GM19463 (cell line): ENCODE results near the gene PIEZO2.
"Not testable (repeated sequence)": the region's sequence is repeated elsewhere in the genome, so short reads cannot be mapped to it uniquely, and the experiment has no call there.

Source experiments
- ATAC-seq: cut with Tn5 transposase; IDR thresholded peaks from one replicate; pipeline ENCODE4 v1.9.1; 2021; ENCODE audit warnings: mild to moderate bottlenecking, moderate library complexity; ENCODE audit not compliant: unreplicated experiment

PIEZO2 gene

GRCh38 chr18:10659594-10659993 is 489.8 kb downstream of the PIEZO2 start:
- no peak for ATAC-seq

DNA sequence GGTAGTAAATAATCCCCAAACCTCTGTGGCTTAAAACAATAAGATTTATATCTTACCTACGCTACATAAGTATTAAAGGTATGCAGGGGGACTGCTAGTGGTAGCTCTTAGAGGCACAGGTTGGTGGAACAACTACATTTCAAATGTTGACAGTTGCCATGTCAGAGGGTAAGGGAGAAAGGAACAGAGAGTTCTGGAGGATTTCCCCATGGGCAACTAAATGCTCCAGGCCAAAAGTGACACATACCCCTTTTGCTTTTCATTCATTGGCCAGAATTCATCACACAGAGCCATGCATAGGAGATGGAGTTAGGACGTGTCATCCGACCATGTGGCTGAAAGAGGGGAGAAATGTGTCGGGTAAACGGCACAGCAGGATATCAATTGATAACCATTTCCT is 490.4 kb downstream of the PIEZO2 start:
- no peak for ATAC-seq

DNA sequence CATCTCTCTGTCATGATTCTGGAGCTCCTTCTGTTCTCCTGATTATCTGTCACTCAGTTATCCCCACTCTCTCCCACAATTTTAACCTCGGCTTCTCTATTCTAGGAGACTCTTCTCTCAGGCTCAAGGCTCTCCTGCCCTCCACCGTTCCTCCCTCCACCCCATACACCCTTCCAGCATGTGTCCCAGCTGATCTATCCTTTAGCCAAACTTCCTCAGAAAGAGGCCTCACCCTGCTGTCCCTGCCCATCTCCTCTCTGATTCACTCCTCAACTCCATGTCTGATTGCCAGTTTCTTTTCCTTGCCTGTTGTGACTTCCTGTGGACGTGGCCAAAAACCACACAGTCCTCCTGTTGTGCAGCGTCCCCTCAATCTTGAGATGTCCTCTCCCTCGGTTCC is 505.4 kb downstream of the PIEZO2 start:
- ATAC-seq: not testable (repeated sequence)

GRCh38 chr18:10642915-10643524 is 506.3 kb downstream of the PIEZO2 start:
- ATAC-seq: peak; percentile 60

DNA sequence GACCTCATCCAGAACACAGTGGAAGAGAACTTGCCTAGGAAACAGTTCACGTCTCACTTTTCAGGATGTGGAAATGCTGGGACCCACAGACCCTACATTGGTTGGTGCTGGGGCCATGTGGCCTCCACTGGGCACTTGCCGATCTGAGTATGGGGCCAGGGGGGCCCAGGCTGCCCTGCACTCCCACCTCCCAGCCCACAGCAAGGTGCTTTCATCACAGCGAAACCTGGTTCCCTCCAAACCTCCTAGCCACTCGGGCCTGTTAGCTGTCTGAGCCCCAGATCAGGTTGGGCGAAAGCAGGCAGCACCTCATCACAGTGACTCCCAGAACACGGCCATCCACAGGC is 510.9 kb downstream of the PIEZO2 start:
- not testable (repeated sequence) for ATAC-seq

- ATAC-seq: not testable (repeated sequence)
These were observed 511.4 kb downstream of the PIEZO2 start for GRCh38 chr18:10637858-10638538.

DNA sequence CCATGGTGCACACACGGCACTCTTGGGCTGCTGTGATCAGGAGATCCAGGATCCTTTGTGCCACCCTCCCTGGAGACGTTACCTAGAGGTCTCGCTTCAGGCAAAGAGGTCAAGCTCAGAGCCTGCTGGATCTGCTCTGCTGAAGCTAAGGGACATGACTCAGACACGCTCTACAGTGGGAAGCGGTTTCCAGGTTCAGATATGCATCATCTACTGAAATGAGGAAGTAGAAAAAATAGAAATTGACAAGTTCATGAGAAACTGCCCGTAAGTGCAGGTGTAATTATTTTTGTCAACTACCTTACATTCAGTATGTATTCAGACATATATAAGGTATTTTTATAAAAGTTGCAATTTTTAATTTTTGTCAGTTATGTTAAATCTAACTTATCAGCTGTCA is 520.3 kb downstream of the PIEZO2 start:
- peak; percentile 99 for ATAC-seq

GRCh38 chr18:10626606-10627213 is 522.7 kb downstream of the PIEZO2 start:
- not testable (repeated sequence) for ATAC-seq

DNA sequence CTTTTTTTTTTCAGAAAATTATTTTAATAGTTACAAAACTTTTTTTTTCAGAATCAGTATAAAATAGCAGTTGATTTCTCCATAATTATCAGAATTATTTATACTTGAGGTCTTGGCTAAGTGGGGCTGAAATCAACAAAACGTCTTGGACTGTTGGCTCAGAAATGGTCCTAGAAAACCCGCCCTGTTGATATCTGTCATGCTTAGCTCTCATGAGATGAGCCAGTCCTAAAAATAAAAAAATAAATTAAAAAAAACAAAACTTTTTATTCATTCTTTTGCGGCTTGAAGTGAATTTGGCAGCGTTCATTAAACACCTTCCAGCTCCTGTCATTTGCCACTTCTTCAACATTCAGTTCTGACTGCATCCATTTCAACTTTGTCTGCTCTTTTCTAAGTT is 525.8 kb downstream of the PIEZO2 start:
- ATAC-seq: not testable (repeated sequence)

- not testable (repeated sequence) for ATAC-seq
These were observed 526.4 kb downstream of the PIEZO2 start for GRCh38 chr18:10622982-10623381.

- not testable (repeated sequence) for ATAC-seq
These were observed 528.6 kb downstream of the PIEZO2 start for GRCh38 chr18:10620670-10621329.
